GM21528 (cell line): Measurements from ENCODE around the gene FAM184A.
"Not testable (repeated sequence)": the region's sequence is repeated elsewhere in the genome, so short reads cannot be mapped to it uniquely, and the experiment has no call there.

Experiments used
- ATAC-seq: cut with Tn5 transposase; IDR thresholded peaks from one replicate; pipeline ENCODE4 v1.9.1; 2021; ENCODE audit warnings: mild to moderate bottlenecking, moderate library complexity; ENCODE audit not compliant: unreplicated experiment, low FRiP score

The FAM184A gene

GRCh38 chr6:119025793-119026192 is 52.7 kb downstream of the FAM184A start:
- ATAC-seq: no peak

- ATAC-seq: no peak
Measured at GRCh38 chr6:119024111-119024510, 54.4 kb downstream of the FAM184A start.

GRCh38 chr6:119022796-119023195 is 55.7 kb downstream of the FAM184A start:
- ATAC-seq: no peak

GRCh38 chr6:119020597-119021561 is 57.6 kb downstream of the FAM184A start:
- ATAC-seq: no peak

GRCh38 chr6:119015165-119015564 is 63.3 kb downstream of the FAM184A start:
- not testable (repeated sequence) for ATAC-seq

- ATAC-seq: no peak
Measured at GRCh38 chr6:119012521-119012920, 65.9 kb downstream of the FAM184A start.

- not testable (repeated sequence) for ATAC-seq
Measured at GRCh38 chr6:119009266-119009665, 69.2 kb downstream of the FAM184A start.

GRCh38 chr6:119006974-119007373 is 71.5 kb downstream of the FAM184A start:
- ATAC-seq: no peak

GRCh38 chr6:119002069-119002468 is 76.4 kb downstream of the FAM184A start:
- ATAC-seq: no peak

GRCh38 chr6:118999494-119000040 is 78.9 kb downstream of the FAM184A start:
- ATAC-seq: no peak

GRCh38 chr6:118997426-118997825 is 81.0 kb downstream of the FAM184A start:
- ATAC-seq: not testable (repeated sequence)

GRCh38 chr6:118996289-118996820 is 82.1 kb downstream of the FAM184A start:
- ATAC-seq: no peak

- no peak for ATAC-seq
Measured at GRCh38 chr6:118993803-118994251, 84.6 kb downstream of the FAM184A start.

- no peak for ATAC-seq
Measured at GRCh38 chr6:118993358-118993757, 85.1 kb downstream of the FAM184A start.

GRCh38 chr6:118992186-118992795 is 86.2 kb downstream of the FAM184A start:
- no peak for ATAC-seq

GRCh38 chr6:118986312-118986711 is 92.2 kb downstream of the FAM184A start:
- ATAC-seq: no peak

GRCh38 chr6:118985123-118985830 is 93.2 kb downstream of the FAM184A start:
- no peak for ATAC-seq

- no peak for ATAC-seq
Measured at GRCh38 chr6:118984342-118984741, 94.1 kb downstream of the FAM184A start.

- ATAC-seq: no peak
Measured at GRCh38 chr6:118982575-118982911, 95.9 kb downstream of the FAM184A start.

GRCh38 chr6:118981884-118982574 is 96.4 kb downstream of the FAM184A start:
- ATAC-seq: no peak
